HEK293 (cell line): ENCODE results near the gene LRAT.

Experiments
- CTCF ChIA-PET: fragments of 350-600 bp; formaldehyde crosslinking; extraction: SDS; loops from one replicate; lab custom pipeline; 2021; ENCODE audit warnings: antibody characterized with exemption; lab: Yijun Ruan, JAX
- POLR2A ChIA-PET: fragments of 300-600 bp; formaldehyde crosslinking; extraction: SDS; loops from one replicate; lab custom pipeline; 2020; ENCODE audit warnings: antibody characterized with exemption, inconsistent platforms; lab: Yijun Ruan, JAX
- H3K27ac ChIP-seq: fragments of 200-500 bp; sonication (Bioruptor generic); 2 replicates; pipeline ENCODE4 v1.5.1; 2014; ENCODE audit warnings: low read depth, low read length, control low read depth, inconsistent platforms; ENCODE audit errors: extremely low read depth
- H3K36me3 ChIP-seq, 2 experiments: fragments of 200-500 bp in 1 of 2; sonication (Bioruptor generic) in 1 of 2; 1 replicate in 1 of 2; 2 replicates in 1 of 2; pipeline ENCODE4 v1.5.1; 2014 to 2017; ENCODE audit warnings: inconsistent platforms in 2 of 2, low read length in 2 of 2; ENCODE audit not compliant: control insufficient read depth in 2 of 2, insufficient read depth in 1 of 2
- H3K4me1 ChIP-seq: fragments of 200-500 bp; sonication (Bioruptor generic); 2 replicates; pipeline ENCODE4 v1.5.1; 2014; ENCODE audit warnings: mild to moderate bottlenecking, low read length, inconsistent platforms; ENCODE audit not compliant: control insufficient read depth, insufficient read depth
- H3K4me3 ChIP-seq: 2 replicates; pipeline ENCODE4 v1.5.1; 2011; ENCODE audit warnings: low read depth, mild to moderate bottlenecking, control low read depth, low read length, moderate library complexity
- H3K9me3 ChIP-seq: fragments of 200-500 bp; sonication (Bioruptor generic); 2 replicates; pipeline ENCODE4 v1.5.1; 2014; ENCODE audit warnings: low read depth, low read length, inconsistent platforms; ENCODE audit not compliant: control insufficient read depth, insufficient read depth
- ATF2 ChIP-seq: fragments of 450-650 bp; formaldehyde crosslinking; IDR thresholded peaks from 2 replicates; pipeline ENCODE4 v1.5.1; 2016; ENCODE audit warnings: missing biosample characterization, missing genetic modification characterization, low read depth
- HOXC10 ChIP-seq: sonication (generic); formaldehyde crosslinking; IDR thresholded peaks from 2 replicates; pipeline ENCODE4 v1.8.1; 2023; ENCODE audit warnings: mild to moderate bottlenecking, missing genetic modification reagents
- MEIS1 ChIP-seq: sonication (generic); formaldehyde crosslinking; IDR thresholded peaks from 2 replicates; pipeline ENCODE4 v1.8.1; 2022; ENCODE audit warnings: missing genetic modification reagents, mild to moderate bottlenecking, borderline replicate concordance
- OVOL3 ChIP-seq: fragments of 450-650 bp; formaldehyde crosslinking; IDR thresholded peaks from 2 replicates; pipeline ENCODE4 v1.5.1; 2016; ENCODE audit warnings: missing biosample characterization, missing genetic modification characterization
- REST ChIP-seq: fragments of 450-650 bp; formaldehyde crosslinking; IDR thresholded peaks from 2 replicates; pipeline ENCODE4 v1.5.1; 2016; ENCODE audit warnings: missing biosample characterization, missing genetic modification characterization
- SCRT2 ChIP-seq: fragments of 450-650 bp; formaldehyde crosslinking; IDR thresholded peaks from 2 replicates; pipeline ENCODE4 v1.5.1; 2016; ENCODE audit warnings: missing biosample characterization, missing genetic modification characterization
- TRIM28 ChIP-seq: IDR thresholded peaks from 2 replicates; pipeline ENCODE4 v1.6.1; 2011; ENCODE audit warnings: low read length, control low read depth, borderline replicate concordance
- ZEB2 ChIP-seq: fragments of 450-650 bp; formaldehyde crosslinking; IDR thresholded peaks from 2 replicates; pipeline ENCODE4 v1.5.1; 2016; ENCODE audit warnings: missing biosample characterization, missing genetic modification characterization
- ZNF157 ChIP-seq: fragments of 450-650 bp; formaldehyde crosslinking; IDR thresholded peaks from 2 replicates; pipeline ENCODE4 v1.5.1; 2016; ENCODE audit warnings: missing biosample characterization, missing genetic modification characterization
- ZNF23 ChIP-seq: fragments of 450-650 bp; formaldehyde crosslinking; IDR thresholded peaks from 2 replicates; pipeline ENCODE4 v1.5.1; 2016; ENCODE audit warnings: missing biosample characterization, missing genetic modification characterization, borderline replicate concordance
- ZNF292 ChIP-seq: fragments of 450-650 bp; formaldehyde crosslinking; IDR thresholded peaks from 2 replicates; pipeline ENCODE4 v1.5.1; 2016; ENCODE audit warnings: low read depth, missing biosample characterization, missing genetic modification characterization, borderline replicate concordance
- ZNF341 ChIP-seq: fragments of 450-650 bp; formaldehyde crosslinking; IDR thresholded peaks from 2 replicates; pipeline ENCODE4; 2016; ENCODE audit warnings: low read depth, missing biosample characterization, missing genetic modification characterization
- ZNF362 ChIP-seq: fragments of 450-650 bp; formaldehyde crosslinking; IDR thresholded peaks from 2 replicates; pipeline ENCODE4 v1.5.1; 2016; ENCODE audit warnings: missing biosample characterization, missing genetic modification characterization
- ZNF37A ChIP-seq: fragments of 450-650 bp; IDR thresholded peaks from 2 replicates; pipeline ENCODE4 v1.5.1; 2018; ENCODE audit warnings: missing biosample characterization, missing genetic modification characterization
- ZNF416 ChIP-seq: fragments of 450-650 bp; formaldehyde crosslinking; IDR thresholded peaks from 2 replicates; pipeline ENCODE4 v1.5.1; 2016; ENCODE audit warnings: missing biosample characterization, missing genetic modification characterization
- ZNF513 ChIP-seq: fragments of 450-650 bp; IDR thresholded peaks from 2 replicates; pipeline ENCODE4 v1.5.1; 2018; ENCODE audit warnings: missing biosample characterization, missing genetic modification characterization
- ZNF596 ChIP-seq: fragments of 450-650 bp; IDR thresholded peaks from 2 replicates; pipeline ENCODE4 v1.5.0; 2018; ENCODE audit warnings: missing biosample characterization, mild to moderate bottlenecking, missing genetic modification characterization, moderate library complexity
- ZNF830 ChIP-seq: fragments of 450-650 bp; IDR thresholded peaks from 2 replicates; pipeline ENCODE4 v1.5.0; 2018; ENCODE audit warnings: missing biosample characterization, missing genetic modification characterization, low read depth, mild to moderate bottlenecking, moderate library complexity
- ZSCAN23 ChIP-seq: fragments of 450-650 bp; formaldehyde crosslinking; IDR thresholded peaks from 2 replicates; pipeline ENCODE4 v1.5.1; 2016; ENCODE audit warnings: missing biosample characterization, missing genetic modification characterization
- ZXDB ChIP-seq: fragments of 450-650 bp; formaldehyde crosslinking; IDR thresholded peaks from 2 replicates; pipeline ENCODE4 v1.5.1; 2016; ENCODE audit warnings: missing biosample characterization, missing genetic modification characterization

The LRAT gene

GRCh38 chr4:154744341-154744926 lies 634 bp downstream of the LRAT start:
- Histone ChIP-seq H3K4me3 (peak overlapping the region; percentile 58), H3K27ac (no peak overlapping the region), H3K36me3 (no peaks in the 10 kb centered on the region), H3K9me3 (no peaks in the 10 kb centered on the region), H3K4me1 (no peaks in the 10 kb centered on the region)
- POLR2A ChIA-PET, result no interaction called here
- CTCF ChIA-PET, result no interaction called here
- no peak for TF ChIP-seq ZNF157
- TF ChIP-seq, all 188 proteins: peak for 0

GRCh38 chr4:154757713-154758112 lies 13.9 kb downstream of the LRAT start:
- POLR2A ChIA-PET, result no interaction called here
- H3K4me1 ChIP-seq, result no peaks in the 10 kb centered on the region
- no peak overlapping the region for H3K27ac ChIP-seq
- no peak for TF ChIP-seq ZNF830 (tag by site-specific recombination)
- no peaks in the 10 kb centered on the region for H3K9me3 ChIP-seq
- no peak overlapping the region for H3K4me3 ChIP-seq
- H3K36me3 ChIP-seq, result no peaks in the 10 kb centered on the region
- CTCF ChIA-PET, result interaction anchor here (0.7 kb wide), 1 partner anchor 10 kb away, joined by 3 read pairs; no protein-coding TSS in a partner anchor

- Histone ChIP-seq H3K36me3 (no peaks in the 10 kb centered on the region), H3K4me1 (no peaks in the 10 kb centered on the region), H3K9me3 (no peaks in the 10 kb centered on the region), H3K4me3 (no peak overlapping the region), H3K27ac (no peak overlapping the region)
- TF ChIP-seq ZXDB (no peak), TRIM28 (no peak), ZNF341 (tag by site-specific recombination) (no peak), OVOL3 (tag by site-specific recombination) (no peak), REST (no peak)
- ChIA-PET POLR2A (no interaction called here), CTCF (interaction anchor here (1.0 kb wide), 1 partner anchor 19 kb away, joined by 3 read pairs; no protein-coding TSS in a partner anchor)
Observed at GRCh38 chr4:154760895-154761294, 17.1 kb downstream of the LRAT start.

- Histone ChIP-seq H3K4me1 (no peaks in the 10 kb centered on the region), H3K4me3 (no peak overlapping the region), H3K9me3 (no peaks in the 10 kb centered on the region), H3K36me3 (no peaks in the 10 kb centered on the region), H3K27ac (no peak overlapping the region)
- POLR2A ChIA-PET, result no interaction called here
- CTCF ChIA-PET, result interaction anchor here (0.6 to 3.4 kb wide), 12 partner anchors 12 to 995 kb away, joined by 3 to 30 read pairs (median 3); partner anchors contain the start of gene PLRG1
- no peak for TF ChIP-seq ZNF513 (tag by site-specific recombination)
- TF ChIP-seq ZNF37A (tag by site-specific recombination), result no peak
- no peak for TF ChIP-seq MEIS1
- TF ChIP-seq ATF2 (tag by site-specific recombination), result no peak
- TF ChIP-seq SCRT2 (tag by site-specific recombination), result no peak
- TF ChIP-seq ZEB2 (tag by site-specific recombination), result no peak
- TF ChIP-seq ZSCAN23 (tag by site-specific recombination), result no peak
- no peak for TF ChIP-seq TRIM28
- TF ChIP-seq ZNF362 (tag by site-specific recombination), result no peak
- no peak for TF ChIP-seq ZNF830 (tag by site-specific recombination)
- no peak for TF ChIP-seq ZNF292 (tag by site-specific recombination)
- no peak for TF ChIP-seq ZNF416 (tag by site-specific recombination)
- no peak for TF ChIP-seq HOXC10 (CRISPR knock-in tag)
- TF ChIP-seq ZNF596, result no peak
- TF ChIP-seq ZNF23 (tag by site-specific recombination), result no peak
Observed at GRCh38 chr4:154778264-154778663, 34.5 kb downstream of the LRAT start.
